GM20000 (cell line): Measurements from ENCODE around the gene DOCK6.

Experiments used
- DNase-seq: peaks from one replicate; pipeline ENCODE4 v3.0.0; 2012; ENCODE audit warnings: low spot score
- CTCF ChIP-seq: IDR thresholded peaks from 2 replicates; pipeline ENCODE4 v1.5.1; 2012; ENCODE audit warnings: mild to moderate bottlenecking, control low read depth; ENCODE audit errors: extremely low read depth, missing control alignments

The DOCK6 gene

GRCh38 chr19:11198175-11198534 is 64.2 kb downstream of the DOCK6 start:
- no peak for DNase-seq
- no peak for TF ChIP-seq CTCF

GRCh38 chr19:11197291-11198174 is 64.8 kb downstream of the DOCK6 start, which contains the start of gene KANK2:
KANK2 (minus strand) TSS chr19:11197545; CDS start chr19:11194511, 3,034 bp downstream.
- peak; percentile 100 for DNase-seq
- TF ChIP-seq CTCF, result peak; percentile 4

- DNase-seq, result peak; percentile 61
- TF ChIP-seq CTCF, result no peak
Observed at GRCh38 chr19:11196406-11197287, 65.7 kb downstream of the DOCK6 start.

GRCh38 chr19:11195681-11196080 is 66.6 kb downstream of the DOCK6 start:
- no peak for DNase-seq
- no peak for TF ChIP-seq CTCF

- DNase-seq, result no peak
- no peak for TF ChIP-seq CTCF
Observed at GRCh38 chr19:11194656-11195558, 67.4 kb downstream of the DOCK6 start.

GRCh38 chr19:11194173-11194572 is 68.2 kb downstream of the DOCK6 start:
- DNase-seq, result no peak
- no peak for TF ChIP-seq CTCF
